Astrocyte (in vitro differentiated cells and primary cell): ENCODE data around the gene TBC1D5.

Experiments used
- EZH2 ChIP-seq: IDR thresholded peaks from 2 replicates; pipeline ENCODE4 v1.6.1; 2012; ENCODE audit warnings: mild to moderate bottlenecking, low read length, inconsistent platforms; ENCODE audit not compliant: insufficient read depth
- TF ChIP-seq, protein P1 (sequence below): IDR thresholded peaks from 2 replicates; pipeline ENCODE4 v1.5.1; 2011; ENCODE audit warnings: low read depth, mild to moderate bottlenecking, inconsistent platforms, low read length, moderate library complexity; ENCODE audit not compliant: insufficient read depth

DNA sequence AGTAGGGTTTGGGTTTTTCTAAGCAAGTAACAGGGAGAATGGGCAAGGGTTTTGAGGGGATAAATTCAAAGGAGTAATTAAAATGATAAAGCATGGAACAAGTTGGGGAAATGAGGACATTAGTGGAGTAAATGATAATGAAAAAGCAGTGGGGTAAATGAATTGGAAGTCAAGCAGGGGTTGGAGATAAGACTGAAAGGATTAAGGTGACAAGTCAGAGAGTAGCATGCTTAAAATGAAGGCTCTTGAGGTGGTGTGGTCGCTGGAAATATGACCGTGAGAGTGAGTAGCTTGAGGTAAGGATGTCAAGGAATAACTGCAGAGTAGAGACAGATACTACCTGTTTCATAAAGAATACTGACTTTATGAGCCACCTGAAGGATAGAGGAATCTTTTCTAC lies 408.5 kb downstream of the TBC1D5 start:
- TF ChIP-seq, protein P1, sequence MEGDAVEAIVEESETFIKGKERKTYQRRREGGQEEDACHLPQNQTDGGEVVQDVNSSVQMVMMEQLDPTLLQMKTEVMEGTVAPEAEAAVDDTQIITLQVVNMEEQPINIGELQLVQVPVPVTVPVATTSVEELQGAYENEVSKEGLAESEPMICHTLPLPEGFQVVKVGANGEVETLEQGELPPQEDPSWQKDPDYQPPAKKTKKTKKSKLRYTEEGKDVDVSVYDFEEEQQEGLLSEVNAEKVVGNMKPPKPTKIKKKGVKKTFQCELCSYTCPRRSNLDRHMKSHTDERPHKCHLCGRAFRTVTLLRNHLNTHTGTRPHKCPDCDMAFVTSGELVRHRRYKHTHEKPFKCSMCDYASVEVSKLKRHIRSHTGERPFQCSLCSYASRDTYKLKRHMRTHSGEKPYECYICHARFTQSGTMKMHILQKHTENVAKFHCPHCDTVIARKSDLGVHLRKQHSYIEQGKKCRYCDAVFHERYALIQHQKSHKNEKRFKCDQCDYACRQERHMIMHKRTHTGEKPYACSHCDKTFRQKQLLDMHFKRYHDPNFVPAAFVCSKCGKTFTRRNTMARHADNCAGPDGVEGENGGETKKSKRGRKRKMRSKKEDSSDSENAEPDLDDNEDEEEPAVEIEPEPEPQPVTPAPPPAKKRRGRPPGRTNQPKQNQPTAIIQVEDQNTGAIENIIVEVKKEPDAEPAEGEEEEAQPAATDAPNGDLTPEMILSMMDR: no peak
- no peak for TF ChIP-seq EZH2
